ENCODE data around the gene RGMB.

The RGMB gene

DNA sequence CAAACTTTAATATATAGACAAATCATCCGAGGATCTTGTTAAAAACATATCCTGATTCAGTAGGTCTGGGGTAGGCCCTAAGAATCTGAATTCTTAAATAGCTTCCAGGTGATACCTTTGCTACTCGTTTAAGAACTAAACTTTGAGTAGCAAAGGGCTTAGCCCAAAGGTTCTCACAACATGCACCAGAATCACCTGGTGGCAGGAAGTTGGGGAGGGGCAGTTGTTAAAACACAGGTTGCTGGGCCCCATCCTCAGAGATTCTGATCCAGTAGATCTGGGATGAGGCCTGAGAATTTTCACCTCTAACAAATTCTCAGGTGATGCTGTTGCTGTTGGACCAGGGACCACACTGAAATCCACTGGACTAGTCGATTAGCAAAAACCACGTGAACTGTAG, 20.0 kb upstream of the RGMB start:
- no peak for DNase-seq (ENCODE audit: insufficient read length, low spot score)

DNA sequence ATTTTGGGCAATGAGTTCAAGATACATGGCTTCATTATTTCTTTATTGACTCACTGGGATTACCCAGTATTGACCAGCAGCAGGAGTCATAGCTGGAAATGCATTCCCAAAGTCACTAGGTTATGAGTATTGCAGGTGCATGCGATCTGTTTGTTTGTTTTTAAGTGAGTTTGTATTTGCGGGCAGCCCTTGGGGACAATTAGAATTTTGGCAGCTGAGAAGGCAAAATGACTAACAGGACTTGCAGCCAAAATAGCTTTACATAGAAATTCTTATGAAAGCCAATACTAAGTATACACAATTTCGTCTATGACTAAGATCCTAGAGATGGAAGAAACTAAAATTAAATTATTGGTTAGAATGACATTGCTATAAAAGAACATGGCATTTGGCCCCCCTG, 18.1 kb upstream of the RGMB start:
- FAIRE-seq = peak; percentile 98
- no peak for TF ChIP-seq POLR2A (IDR thresholded peaks at IDR 0.05; ENCODE audit: low read depth, low read length)
- no peak for DNase-seq (ENCODE audit: insufficient read length, low spot score)

More for the DNA sequence above, 20.0 kb upstream of the RGMB start:
- no peak for FAIRE-seq
- no peak for TF ChIP-seq POLR2A (IDR thresholded peaks at IDR 0.05; ENCODE audit: low read depth, low read length)

DNA sequence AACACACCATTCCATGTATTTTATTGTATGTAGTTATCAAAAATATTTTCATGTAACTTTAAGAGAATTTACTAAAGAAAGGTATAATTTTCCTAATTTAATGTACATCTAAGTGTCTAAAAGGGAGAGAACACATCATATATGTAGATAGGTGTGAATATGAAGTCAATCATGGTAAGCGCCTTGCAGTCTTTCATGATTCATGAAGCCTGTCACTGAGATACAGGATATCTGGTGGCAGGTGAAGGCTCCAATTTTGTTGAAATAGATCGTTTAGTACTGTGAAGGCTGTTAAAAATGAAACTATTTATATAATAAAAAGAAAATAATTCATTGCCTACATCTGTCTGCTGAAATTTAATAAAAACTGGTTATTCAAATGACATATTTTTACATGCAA, 15.5 kb upstream of the RGMB start:
- no peak for TF ChIP-seq POLR2A (IDR thresholded peaks at IDR 0.05; ENCODE audit: low read depth, low read length)
- FAIRE-seq (no peak), DNase-seq (ENCODE audit: insufficient read length, low spot score) (no peak)

DNA sequence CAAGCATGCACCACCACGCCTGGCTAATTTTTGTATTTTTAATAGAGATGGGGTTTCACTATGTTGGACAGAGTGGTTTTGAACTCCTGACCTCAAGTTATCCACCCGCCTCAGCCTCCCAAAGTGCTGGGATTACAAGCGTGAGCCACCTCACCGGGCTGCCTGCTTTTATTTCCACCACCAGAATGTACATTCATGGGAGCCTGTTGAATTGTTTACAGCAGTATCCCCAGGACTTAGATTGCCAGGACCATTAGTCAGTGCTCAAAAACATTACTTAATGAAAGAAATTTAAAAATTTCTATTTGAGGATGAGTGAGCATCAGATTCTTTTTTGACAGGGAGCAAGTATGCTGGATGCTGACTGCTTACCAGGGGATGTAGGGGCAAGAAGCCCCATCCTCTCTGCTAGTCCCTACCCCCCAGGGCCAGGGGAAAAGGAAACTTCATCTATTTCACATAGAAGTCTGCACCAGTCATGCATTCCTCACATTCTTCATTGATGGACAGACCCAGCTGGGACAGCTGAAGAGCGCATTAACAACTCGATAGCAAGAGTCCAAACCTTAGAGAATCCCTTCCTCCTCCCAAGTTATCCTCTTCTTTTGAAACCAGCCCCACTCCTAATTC, 10.3 kb upstream of the RGMB start:
- peak; percentile 99 for FAIRE-seq
- no peak for DNase-seq (ENCODE audit: insufficient read length, low spot score)
- no peak for TF ChIP-seq POLR2A (IDR thresholded peaks at IDR 0.05; ENCODE audit: low read depth, low read length)

DNA sequence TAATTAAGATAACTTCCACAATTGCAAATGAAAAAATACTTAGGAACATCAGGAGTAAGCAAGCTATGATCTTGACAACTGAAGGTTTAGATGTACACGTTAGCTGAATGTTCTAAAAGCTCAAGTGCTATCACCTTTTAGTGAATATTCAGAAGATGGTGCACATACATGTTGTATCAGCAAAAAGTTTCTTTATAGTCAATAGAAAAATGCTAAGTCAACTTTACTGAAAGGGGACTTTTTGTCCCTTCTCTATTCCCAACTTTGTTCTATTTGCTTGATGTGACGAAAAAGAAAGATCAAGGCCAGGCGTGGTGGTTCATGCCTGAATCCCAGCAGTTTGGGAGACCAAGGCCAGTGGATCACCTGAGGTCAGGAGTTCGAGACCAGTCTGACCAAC, 7.6 kb upstream of the RGMB start:
- DNase-seq (ENCODE audit: insufficient read length, low spot score) (no peak), FAIRE-seq (no peak)
- no peak for TF ChIP-seq POLR2A (IDR thresholded peaks at IDR 0.05; ENCODE audit: low read depth, low read length)

DNA sequence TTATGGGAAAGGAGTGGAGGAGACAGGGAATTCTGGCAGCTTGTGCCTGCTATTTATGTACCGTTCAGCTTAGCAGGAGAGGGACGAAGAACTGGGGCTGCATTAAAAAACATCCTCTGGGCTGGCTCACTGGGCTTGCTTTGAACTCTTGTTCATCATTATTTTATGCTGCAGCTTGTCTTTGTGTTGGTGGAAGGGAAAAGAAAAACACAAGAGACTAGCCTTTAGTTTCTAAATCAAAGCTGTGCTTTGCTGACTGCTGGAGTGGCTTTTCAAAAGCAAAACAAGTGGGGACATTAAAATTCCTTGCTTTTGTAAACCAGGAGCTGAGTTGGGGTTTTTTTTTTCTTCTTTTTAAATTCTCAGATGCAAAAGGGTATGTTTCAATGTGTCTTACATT, 5.9 kb upstream of the RGMB start:
- DNase-seq (ENCODE audit: insufficient read length, low spot score) = no peak
- FAIRE-seq = no peak
- TF ChIP-seq POLR2A (IDR thresholded peaks at IDR 0.05; ENCODE audit: low read depth, low read length) = no peak

DNA sequence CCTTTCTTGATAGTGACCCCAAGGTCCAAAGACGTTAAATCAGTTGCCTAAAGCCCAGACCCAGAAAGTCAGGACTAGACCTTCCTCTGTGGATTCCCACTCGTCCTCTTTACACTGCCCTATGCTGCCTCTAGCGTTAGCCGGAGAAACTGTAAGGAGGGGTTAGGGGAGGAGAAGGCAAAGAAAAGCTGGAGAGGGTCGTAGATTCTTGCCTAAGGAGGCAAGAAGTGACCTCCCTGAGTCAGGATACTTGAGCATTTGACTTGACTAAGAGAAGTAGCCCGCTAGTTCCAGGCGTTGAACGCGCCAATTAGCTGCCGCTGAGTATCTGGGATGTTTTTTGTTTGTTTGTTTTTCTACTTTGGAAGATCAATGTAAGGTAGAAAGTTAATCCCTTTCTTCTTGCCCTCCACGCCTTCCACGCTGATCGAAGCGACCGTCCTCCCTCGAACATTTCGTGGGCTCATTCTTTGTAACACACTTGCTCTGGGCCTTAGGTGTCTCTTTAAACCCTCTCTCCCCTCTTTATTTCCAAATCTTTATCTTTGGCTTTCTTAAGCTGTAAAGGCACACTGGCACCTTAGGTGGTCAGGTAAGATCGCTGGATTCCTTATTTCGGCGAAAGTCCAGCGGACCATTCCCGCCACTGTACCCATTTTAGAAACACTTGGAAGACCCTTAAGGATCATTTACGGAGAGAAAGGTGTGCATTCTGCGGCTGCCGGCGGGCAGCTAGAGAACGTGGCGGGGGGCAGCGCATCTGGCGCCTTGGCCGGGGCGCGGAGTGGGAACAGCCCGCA, 5.1 kb upstream of the RGMB start:
- TF ChIP-seq POLR2A (IDR thresholded peaks at IDR 0.05; ENCODE audit: low read depth, low read length) = no peak
- peak; percentile 67 for FAIRE-seq
- no peak for DNase-seq (ENCODE audit: insufficient read length, low spot score)

DNA sequence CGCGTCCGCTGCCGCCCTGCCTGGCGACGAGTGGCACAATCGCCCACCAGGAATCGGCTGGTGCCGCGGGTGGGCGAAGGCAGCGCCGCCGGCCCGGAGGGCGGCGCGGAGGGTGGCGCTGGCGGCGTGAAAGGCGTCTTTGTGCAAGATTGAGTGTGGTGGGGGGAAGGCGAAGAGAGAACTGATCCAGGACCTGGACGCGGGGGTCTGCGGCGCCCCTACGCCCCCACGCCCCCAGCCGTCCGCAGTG, 4.6 kb upstream of the RGMB start:
- no peak for FAIRE-seq
- no peak for TF ChIP-seq POLR2A (IDR thresholded peaks at IDR 0.05; ENCODE audit: low read depth, low read length)
- no peak for DNase-seq (ENCODE audit: insufficient read length, low spot score)

DNA sequence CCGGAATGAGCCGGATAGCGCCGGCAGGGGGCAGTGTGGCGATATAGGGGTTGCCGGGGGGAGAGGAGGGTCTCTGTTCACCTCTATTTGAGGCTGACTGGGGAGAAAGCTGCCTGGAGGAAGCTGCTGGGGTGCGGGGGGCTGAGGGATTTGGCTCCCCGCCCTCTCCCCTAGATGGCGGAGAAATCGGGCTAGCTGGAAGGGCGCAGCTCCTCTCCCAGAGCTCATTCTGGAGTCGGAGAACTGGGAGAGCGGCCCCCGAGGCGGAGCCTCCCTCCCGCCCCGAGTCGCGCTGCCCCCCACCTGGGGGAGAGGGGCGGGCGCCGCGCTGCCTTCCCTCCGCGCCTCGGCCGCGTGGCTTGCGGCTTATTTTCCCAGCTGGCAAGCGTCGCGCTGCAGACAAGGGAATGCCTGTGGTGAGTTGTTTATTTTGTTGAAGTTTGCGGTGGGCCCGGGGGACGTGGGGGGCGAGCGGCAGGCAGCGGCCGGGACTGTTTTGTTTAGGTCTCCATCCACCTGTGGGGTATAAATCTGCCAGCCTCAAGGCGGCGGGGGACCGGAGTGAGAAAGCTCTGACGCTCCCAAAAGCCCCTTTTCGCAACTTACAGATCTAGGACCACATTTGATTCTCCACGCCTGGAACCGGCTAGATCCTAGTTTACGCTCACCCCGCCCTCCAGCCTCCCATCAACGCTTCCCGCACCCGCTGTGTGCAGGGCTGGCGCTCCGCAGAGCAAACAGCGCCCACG, 4.1 kb upstream of the RGMB start:
- no peak for TF ChIP-seq POLR2A (IDR thresholded peaks at IDR 0.05; ENCODE audit: low read depth, low read length)
- no peak for FAIRE-seq
- no peak for DNase-seq (ENCODE audit: insufficient read length, low spot score)

DNA sequence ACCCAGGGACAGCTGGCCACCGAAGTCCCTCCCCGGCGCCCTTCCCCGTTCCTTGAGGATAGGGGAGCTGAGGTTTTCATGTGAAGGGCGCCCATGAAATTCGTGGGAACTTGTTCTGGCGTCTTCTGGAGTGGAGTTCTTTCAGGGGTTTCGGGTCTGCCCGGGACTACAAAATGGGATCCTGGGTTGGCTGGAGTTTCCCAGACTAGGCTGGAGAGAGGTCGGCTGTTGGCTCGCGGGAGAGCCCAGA, 3.6 kb upstream of the RGMB start:
- DNase-seq (ENCODE audit: insufficient read length, low spot score) (no peak), FAIRE-seq (no peak)
- no peak for TF ChIP-seq POLR2A (IDR thresholded peaks at IDR 0.05; ENCODE audit: low read depth, low read length)

DNA sequence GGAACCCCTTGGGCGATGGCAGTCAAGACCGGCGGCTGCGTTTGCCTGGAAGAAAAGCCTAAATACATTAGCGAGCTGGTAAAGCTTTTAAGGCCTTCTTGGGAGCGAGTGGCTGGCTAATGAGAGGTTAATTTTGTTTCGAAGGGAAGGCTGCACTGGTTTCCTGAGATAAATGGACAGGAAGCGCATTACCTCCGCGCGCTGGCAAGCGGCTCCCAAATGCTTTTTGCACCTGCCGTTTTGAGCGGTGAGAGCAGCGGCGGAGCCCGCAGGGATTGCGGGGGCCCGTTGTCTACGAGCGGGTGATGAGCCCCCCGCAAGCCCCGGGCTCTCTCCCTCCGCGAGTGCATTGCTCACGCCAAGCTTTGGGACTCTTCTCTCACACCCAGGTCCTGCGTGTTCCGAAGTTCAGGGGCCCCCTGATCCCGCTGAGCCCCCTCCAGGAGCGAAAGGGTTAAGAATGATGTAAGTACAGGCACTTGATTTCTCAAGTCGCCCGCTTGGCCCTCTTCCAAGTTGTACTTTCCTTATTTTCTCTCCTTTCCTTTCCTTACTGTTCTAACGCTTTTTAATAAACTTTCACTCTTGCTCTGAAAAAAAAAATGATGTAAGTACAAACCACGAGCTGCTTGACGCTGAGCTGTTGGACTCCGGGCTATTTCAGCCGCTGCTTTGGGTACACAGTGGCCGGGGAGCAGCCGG, 3.1 kb upstream of the RGMB start:
- TF ChIP-seq POLR2A (IDR thresholded peaks at IDR 0.05; ENCODE audit: low read depth, low read length) = no peak
- no peak for FAIRE-seq
- no peak for DNase-seq (ENCODE audit: insufficient read length, low spot score)

DNA sequence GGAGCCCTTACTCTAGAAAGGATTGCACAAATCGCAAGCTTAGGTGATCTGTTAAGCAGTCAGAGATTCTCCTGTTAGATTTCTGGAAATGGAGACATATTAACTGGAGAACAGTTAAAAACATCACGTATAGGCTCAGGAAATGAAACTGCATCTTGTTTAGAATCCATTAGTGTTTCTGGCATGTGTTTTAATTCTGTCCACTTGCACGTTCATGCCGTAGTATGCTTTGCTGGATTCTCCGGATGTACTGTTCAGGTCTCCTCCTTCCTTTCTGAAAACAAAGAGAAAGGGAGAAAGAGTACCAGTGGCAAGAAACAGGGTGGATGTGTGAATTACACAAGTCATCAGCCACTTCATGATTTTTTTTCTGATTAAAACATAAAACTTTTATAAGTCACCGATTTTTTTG, 2.5 kb upstream of the RGMB start:
- FAIRE-seq (no peak), DNase-seq (ENCODE audit: insufficient read length, low spot score) (no peak)
- no peak for TF ChIP-seq POLR2A (IDR thresholded peaks at IDR 0.05; ENCODE audit: low read depth, low read length)

DNA sequence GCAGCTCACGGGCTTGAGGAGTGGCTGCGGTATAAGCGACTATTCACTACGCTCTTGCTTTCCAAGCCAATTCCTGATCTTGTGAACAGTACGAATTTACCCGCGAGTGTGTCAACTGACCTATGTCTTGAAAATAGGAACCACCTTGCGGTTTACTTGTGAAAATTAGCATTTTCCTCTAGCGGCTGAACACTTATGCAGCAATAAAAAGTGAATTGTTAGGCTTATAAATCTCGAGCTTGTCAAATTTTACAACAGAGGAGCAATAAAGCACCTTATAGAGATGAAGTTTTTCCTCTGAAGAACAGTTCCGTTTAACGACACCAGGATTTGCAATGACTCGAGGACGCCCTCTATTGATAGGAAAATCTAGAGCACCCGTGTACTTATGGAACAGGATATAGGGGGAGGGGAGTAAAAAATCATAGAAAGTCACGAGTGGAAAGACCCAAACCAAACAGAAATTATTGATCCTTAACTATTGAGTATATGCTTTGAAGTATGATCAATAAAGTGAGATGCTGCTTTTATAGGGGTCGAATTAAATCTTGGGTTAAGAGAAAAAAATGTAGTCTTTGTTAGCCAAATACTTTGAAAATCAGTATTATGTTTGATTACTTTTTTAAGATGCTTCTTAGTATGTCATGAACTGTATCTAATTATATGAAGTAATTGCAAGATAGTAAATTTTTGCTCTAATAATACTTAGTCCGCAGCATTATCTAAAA, 1.9 kb upstream of the RGMB start:
- no peak for TF ChIP-seq POLR2A (IDR thresholded peaks at IDR 0.05; ENCODE audit: low read depth, low read length)
- DNase-seq (ENCODE audit: insufficient read length, low spot score) = no peak
- peak; percentile 27 for FAIRE-seq

Measured in H54 (cell line).